GM18868 (cell line): ENCODE results near the gene CCDC71.

Experiments used
- ATAC-seq: cut with Tn5 transposase; IDR thresholded peaks from one replicate; pipeline ENCODE4 v1.9.1; 2021; ENCODE audit warnings: mild to moderate bottlenecking, moderate library complexity; ENCODE audit not compliant: unreplicated experiment

The CCDC71 gene

GRCh38 chr3:49165771-49166751, at the start of gene CCDC71:
Gene CCDC71, minus strand, starts transcription at chr3:49166331. Its CDS starts 2,123 bp downstream, at chr3:49164208.
- ATAC-seq: no peak

GRCh38 chr3:49213998-49214397, 47.9 kb upstream of the CCDC71 start:
- no peak for ATAC-seq

- no peak for ATAC-seq
Observed at GRCh38 chr3:49213541-49213943, 47.4 kb upstream of the CCDC71 start.

- no peak for ATAC-seq
Observed at GRCh38 chr3:49199900-49200281, 33.8 kb upstream of the CCDC71 start.

- ATAC-seq: no peak
Observed at GRCh38 chr3:49199239-49199899, 33.2 kb upstream of the CCDC71 start.

- no peak for ATAC-seq
Observed at GRCh38 chr3:49198611-49199230, 32.6 kb upstream of the CCDC71 start.

GRCh38 chr3:49198161-49198560, 32.0 kb upstream of the CCDC71 start:
- ATAC-seq: no peak

GRCh38 chr3:49191741-49192140, 25.6 kb upstream of the CCDC71 start:
- ATAC-seq: no peak

- no peak for ATAC-seq
Observed at GRCh38 chr3:49183873-49184272, 17.7 kb upstream of the CCDC71 start.

GRCh38 chr3:49182682-49183081, 16.6 kb upstream of the CCDC71 start:
- ATAC-seq: no peak

- ATAC-seq: no peak
Observed at GRCh38 chr3:49181351-49181750, 15.2 kb upstream of the CCDC71 start.

- ATAC-seq: no peak
Observed at GRCh38 chr3:49180116-49180515, 14.0 kb upstream of the CCDC71 start.

- no peak for ATAC-seq
Observed at GRCh38 chr3:49177073-49177472, 10.9 kb upstream of the CCDC71 start.

GRCh38 chr3:49175530-49175929, 9.4 kb upstream of the CCDC71 start:
- no peak for ATAC-seq

GRCh38 chr3:49174397-49174985, 8.4 kb upstream of the CCDC71 start:
- ATAC-seq: no peak

GRCh38 chr3:49173792-49174170, 7.7 kb upstream of the CCDC71 start:
- no peak for ATAC-seq

- no peak for ATAC-seq
Observed at GRCh38 chr3:49173116-49173791, 7.1 kb upstream of the CCDC71 start.

GRCh38 chr3:49172551-49173041, 6.5 kb upstream of the CCDC71 start:
- no peak for ATAC-seq

GRCh38 chr3:49171775-49172500, 5.8 kb upstream of the CCDC71 start:
- ATAC-seq: no peak
